ENCODE measurements around the gene PARD6G. TPM values are rescaled to one million over a fixed set of nuclear protein-coding genes. Genes with fewer than 3 reads are reported as not detected.
"Not testable (repeated sequence)": the region's sequence is repeated elsewhere in the genome, so short reads cannot be mapped to it uniquely, and the experiment has no call there.

Gene PARD6G
- total RNA-seq, 4 donors from 2014 or later: 4.6 to 15.9 (median 11.9) TPM

- no peaks in the 10 kb centered on the region for H3K9me3 ChIP-seq
- DNase-seq: no peak
- TF ChIP-seq POLR2A (IDR thresholded peaks at IDR 0.05) (no peak), CTCF (IDR thresholded peaks at IDR 0.05) (no peak)
- H3K4me3 ChIP-seq: no peak overlapping the region
- H3K4me1 ChIP-seq: no peaks in the 10 kb centered on the region
- intact Hi-C loops (cut with DNase I; ENCODE audit: low total_unique reads): no loop called here
- no peak overlapping the region for H3K27ac ChIP-seq
- H3K27me3 ChIP-seq: no peaks in the 10 kb centered on the region
- no peaks in the 10 kb centered on the region for H3K36me3 ChIP-seq
Observed at GRCh38 chr18:80225685-80226084, 21.6 kb downstream of the PARD6G start.

- no peak for DNase-seq
- H3K9me3 ChIP-seq: no peaks in the 10 kb centered on the region
- no peak overlapping the region for H3K4me3 ChIP-seq
- intact Hi-C loops (cut with DNase I; ENCODE audit: low total_unique reads): no loop called here
- TF ChIP-seq CTCF (IDR thresholded peaks at IDR 0.05) (no peak), POLR2A (IDR thresholded peaks at IDR 0.05) (no peak)
- H3K27ac ChIP-seq: no peak overlapping the region
- H3K36me3 ChIP-seq: no peaks in the 10 kb centered on the region
- no peaks in the 10 kb centered on the region for H3K27me3 ChIP-seq
- no peaks in the 10 kb centered on the region for H3K4me1 ChIP-seq
Observed at GRCh38 chr18:80223581-80224148, 23.6 kb downstream of the PARD6G start.

GRCh38 chr18:80219488-80219887 lies 27.8 kb downstream of the PARD6G start:
- intact Hi-C loops (cut with DNase I; ENCODE audit: low total_unique reads); H3K4me1 ChIP-seq; H3K9me3 ChIP-seq; DNase-seq; H3K27me3 ChIP-seq; H3K27ac ChIP-seq; H3K4me3 ChIP-seq; H3K36me3 ChIP-seq: not testable (repeated sequence)

GRCh38 chr18:80218341-80219227 lies 28.7 kb downstream of the PARD6G start:
- no peaks in the 10 kb centered on the region for H3K4me1 ChIP-seq
- no peaks in the 10 kb centered on the region for H3K27me3 ChIP-seq
- DNase-seq: no peak
- no peak overlapping the region for H3K4me3 ChIP-seq
- H3K9me3 ChIP-seq: no peaks in the 10 kb centered on the region
- no peak for TF ChIP-seq POLR2A (IDR thresholded peaks at IDR 0.05)
- H3K36me3 ChIP-seq: no peaks in the 10 kb centered on the region
- no peak overlapping the region for H3K27ac ChIP-seq
- intact Hi-C loops (cut with DNase I; ENCODE audit: low total_unique reads): no loop called here

GRCh38 chr18:80213182-80213581 lies 34.1 kb downstream of the PARD6G start:
- TF ChIP-seq CTCF (IDR thresholded peaks at IDR 0.05) (no peak), POLR2A (IDR thresholded peaks at IDR 0.05) (no peak)
- Histone ChIP-seq H3K27ac (no peak overlapping the region), H3K4me3 (no peak overlapping the region), H3K27me3 (no peaks in the 10 kb centered on the region), H3K9me3 (no peaks in the 10 kb centered on the region), H3K4me1 (no peaks in the 10 kb centered on the region), H3K36me3 (no peaks in the 10 kb centered on the region)
- DNase-seq: no peak
- intact Hi-C loops (cut with DNase I; ENCODE audit: low total_unique reads): no loop called here

GRCh38 chr18:80210312-80211083 lies 36.8 kb downstream of the PARD6G start:
- Histone ChIP-seq H3K27me3 (no peaks in the 10 kb centered on the region), H3K4me1 (no peaks in the 10 kb centered on the region), H3K9me3 (no peaks in the 10 kb centered on the region), H3K4me3 (no peak overlapping the region), H3K27ac (no peak overlapping the region), H3K36me3 (no peaks in the 10 kb centered on the region)
- no peak for TF ChIP-seq CTCF (IDR thresholded peaks at IDR 0.05)
- no peak for TF ChIP-seq POLR2A (IDR thresholded peaks at IDR 0.05)
- intact Hi-C loops (cut with DNase I; ENCODE audit: low total_unique reads): no loop called here
- no peak for DNase-seq
